ENCODE measurements around the gene CARMIL1. TPM values are rescaled to one million over a fixed set of nuclear protein-coding genes. Genes with fewer than 3 reads are reported as not detected.

The CARMIL1 gene
- total RNA-seq, 1 experiment from 2014 or later = 25.9 TPM

- CTCF ChIA-PET = no interaction called here
- Histone ChIP-seq H3K4me1 (peaks cover 11% of the 10 kb centered on the region), H3K36me3 (ENCODE audit: control insufficient read depth, insufficient read depth, low read length) (no peaks in the 10 kb centered on the region), H3K9me3 (no peaks in the 10 kb centered on the region), H3K27me3 (replicated peaks; ENCODE audit: control insufficient read depth, insufficient read depth, low read length) (no peaks in the 10 kb centered on the region), H3K4me3 (ENCODE audit: low read depth, low read length) (no peak overlapping the region)
- H3K4me3 Mint-ChIP-seq (ENCODE audit: unreplicated experiment) = no peak overlapping the region
- no peak for TF ChIP-seq CTCF (IDR thresholded peaks at IDR 0.05; ENCODE audit: insufficient read depth in 1 of 2, low read depth in 1 of 2, low read length in 1 of 2, severe bottlenecking in 1 of 2, unreplicated experiment in 1 of 2)
- peaks cover 7% of the 10 kb centered on the region for H3K4me1 Mint-ChIP-seq (ENCODE audit: low read depth, unreplicated experiment)
- intact Hi-C loops (cut with micrococcal nuclease; ENCODE audit: unreplicated experiment) = no loop called here
- no peak for DNase-seq
- H3K9me3 Mint-ChIP-seq (ENCODE audit: unreplicated experiment) = no peaks in the 10 kb centered on the region
- H3K27ac Mint-ChIP-seq (ENCODE audit: unreplicated experiment) = no peak overlapping the region
- BruUV-seq (replicated peaks) = no TSS peak
- peaks cover 14% of the 10 kb centered on the region for H3K36me3 Mint-ChIP-seq (ENCODE audit: insufficient read depth, unreplicated experiment)
- POLR2A ChIA-PET = no interaction called here
- no peaks in the 10 kb centered on the region for H3K27me3 Mint-ChIP-seq (ENCODE audit: insufficient read depth, unreplicated experiment)
Measured at GRCh38 chr6:25485821-25486534, 206.8 kb downstream of the CARMIL1 start.

GRCh38 chr6:25486550-25486949 is 207.4 kb downstream of the CARMIL1 start:
- Mint-ChIP-seq H3K9me3 (ENCODE audit: unreplicated experiment) (no peaks in the 10 kb centered on the region), H3K36me3 (ENCODE audit: insufficient read depth, unreplicated experiment) (peaks cover 14% of the 10 kb centered on the region), H3K27me3 (ENCODE audit: insufficient read depth, unreplicated experiment) (no peaks in the 10 kb centered on the region), H3K4me1 (ENCODE audit: low read depth, unreplicated experiment) (peaks cover 7% of the 10 kb centered on the region), H3K27ac (ENCODE audit: unreplicated experiment) (no peak overlapping the region), H3K4me3 (ENCODE audit: unreplicated experiment) (no peak overlapping the region)
- Histone ChIP-seq H3K4me3 (ENCODE audit: low read depth, low read length) (no peak overlapping the region), H3K27me3 (replicated peaks; ENCODE audit: control insufficient read depth, insufficient read depth, low read length) (no peaks in the 10 kb centered on the region), H3K36me3 (ENCODE audit: control insufficient read depth, insufficient read depth, low read length) (no peaks in the 10 kb centered on the region), H3K4me1 (peaks cover 11% of the 10 kb centered on the region), H3K9me3 (no peaks in the 10 kb centered on the region)
- no TSS peak for BruUV-seq (replicated peaks)
- TF ChIP-seq CTCF (IDR thresholded peaks at IDR 0.05; ENCODE audit: insufficient read depth in 1 of 2, low read depth in 1 of 2, low read length in 1 of 2, severe bottlenecking in 1 of 2, unreplicated experiment in 1 of 2) = no peak
- intact Hi-C loops (cut with micrococcal nuclease; ENCODE audit: unreplicated experiment) = no loop called here
- ChIA-PET CTCF (no interaction called here), POLR2A (no interaction called here)
- no peak for DNase-seq

- no peak overlapping the region for H3K4me3 ChIP-seq (ENCODE audit: low read depth, low read length)
- H3K9me3 Mint-ChIP-seq (ENCODE audit: unreplicated experiment) = no peaks in the 10 kb centered on the region
- POLR2A ChIA-PET = no interaction called here
- no peaks in the 10 kb centered on the region for H3K36me3 ChIP-seq (ENCODE audit: control insufficient read depth, insufficient read depth, low read length)
- H3K36me3 Mint-ChIP-seq (ENCODE audit: insufficient read depth, unreplicated experiment) = peaks cover 14% of the 10 kb centered on the region
- H3K27me3 ChIP-seq (replicated peaks; ENCODE audit: control insufficient read depth, insufficient read depth, low read length) = no peaks in the 10 kb centered on the region
- CTCF ChIA-PET = no interaction called here
- no peak overlapping the region for H3K4me3 Mint-ChIP-seq (ENCODE audit: unreplicated experiment)
- H3K27me3 Mint-ChIP-seq (ENCODE audit: insufficient read depth, unreplicated experiment) = no peaks in the 10 kb centered on the region
- H3K4me1 ChIP-seq = peaks cover 11% of the 10 kb centered on the region
- intact Hi-C loops (cut with micrococcal nuclease; ENCODE audit: unreplicated experiment) = no loop called here
- DNase-seq = no peak
- H3K9me3 ChIP-seq = no peaks in the 10 kb centered on the region
- TF ChIP-seq CTCF (IDR thresholded peaks at IDR 0.05; ENCODE audit: insufficient read depth in 1 of 2, low read depth in 1 of 2, low read length in 1 of 2, severe bottlenecking in 1 of 2, unreplicated experiment in 1 of 2) = no peak
- peaks cover 7% of the 10 kb centered on the region for H3K4me1 Mint-ChIP-seq (ENCODE audit: low read depth, unreplicated experiment)
- no peak overlapping the region for H3K27ac Mint-ChIP-seq (ENCODE audit: unreplicated experiment)
- no TSS peak for BruUV-seq (replicated peaks)
Measured at GRCh38 chr6:25487012-25487411, 207.8 kb downstream of the CARMIL1 start.

Measured in Caco-2 (cell line).